Heart left ventricle (tissue), 16 donors: ENCODE results near the gene RWDD1. TPM values are rescaled to one million over a fixed set of nuclear protein-coding genes. Genes with fewer than 3 reads are reported as not detected.

Experiments
- ATAC-seq, 4 donors: fragments of 200-7000 bp; cut with Tn5 transposase; one replicate each; pipeline ENCODE4 v1.9.1; 2020 to 2022; ENCODE audit warnings: moderate library complexity in 4 of 4, mild to moderate bottlenecking in 3 of 4, moderate number of reproducible peaks in 1 of 4
- DNase-seq, 5 donors: peaks; one replicate each; pipeline ENCODE4 v3.0.0-alpha.2; 2020
- H3K27ac ChIP-seq, 12 donors: fragments of 200-600 bp; sonication (generic) in 4 of 12; one replicate each; pipeline versions ENCODE4 v1.5.0 to v1.8.0; 2016 to 2022; ENCODE audit warnings: mild to moderate bottlenecking in 2 of 12
- H3K27me3 ChIP-seq, 9 donors: fragments of 200-600 bp; sonication (generic) in 2 of 9; one replicate each; pipeline versions ENCODE4 v1.5.1 to v1.8.0; 2016 to 2022; ENCODE audit warnings: mild to moderate bottlenecking in 3 of 9
- H3K36me3 ChIP-seq, 9 donors: fragments of 200-600 bp; sonication (generic) in 2 of 9; one replicate each; pipeline versions ENCODE4 v1.5.0 to v1.8.0; 2018 to 2022; ENCODE audit warnings: mild to moderate bottlenecking in 2 of 9
- H3K4me1 ChIP-seq, 12 donors: fragments of 200-600 bp; sonication (generic) in 4 of 12; one replicate each; pipeline versions ENCODE4 v1.5.0 to v1.8.0; 2016 to 2022; ENCODE audit warnings: mild to moderate bottlenecking in 3 of 12
- H3K4me3 ChIP-seq, 12 donors: fragments of 200-600 bp; sonication (generic) in 4 of 12; one replicate each; pipeline versions ENCODE4 v1.5.0 to v1.8.0; 2017 to 2022; ENCODE audit warnings: mild to moderate bottlenecking in 9 of 12, moderate library complexity in 4 of 12
- H3K9me3 ChIP-seq, 12 donors: fragments of 200-600 bp; sonication (generic) in 4 of 12; one replicate each; pipeline versions ENCODE4 v1.5.0 to v1.8.0; 2016 to 2022; ENCODE audit warnings: mild to moderate bottlenecking in 1 of 12
- POLR2A ChIP-seq, 2 donors: fragments of 450-650 bp; IDR thresholded peaks; one replicate each; pipeline ENCODE4 v1.6.1; 2017; ENCODE audit warnings: antibody characterized with exemption in 2 of 2, mild to moderate bottlenecking in 2 of 2, moderate library complexity in 2 of 2
- WGBS, 4 donors: extraction: QIAGEN DNeasy Blood & Tissue Kit in 2 of 4; methylation state at CpG; one replicate each; pipeline versions ENCODE4 v1.1.5 to v1.1.7; 2013 to 2018; 5-methylcytosine and 5-hydroxymethylcytosine counted together
- intact Hi-C, 10 donors: fragments of 100-400 bp; cut with DNase I; formaldehyde crosslinking; loops; one replicate each; pipeline versions ENCODE4 v1.11.1 to v1.14.2; 2022
- polyA plus RNA-seq, 2 donors: library from polyadenylated mRNA; stranded (reverse); fragments of 200-250 nt; gene quantifications; one replicate each; pipeline ENCODE4 v1.2.3, GENCODE V29; 2013
- total RNA-seq, 9 donors: library from RNA; depleted of rRNA in 2 of 9; stranded (reverse); fragments of >200 nt in 2 of 9; fragmentation: NEBNext Ultra II Directional in 3 of 9; extraction: Animal tissue kit (Norgen Biotek cat#: 25700) in 3 of 9; gene quantifications; one replicate each; pipeline versions ENCODE4 v1.1.0 to v1.2.4, GENCODE V29; 2016 to 2023
- TF ChIP-seq, protein P1 (sequence below), 12 donors: fragments of 200-600 bp; sonication (generic) in 4 of 12; IDR thresholded peaks; one replicate each; pipeline versions ENCODE4 v1.5.0 to v1.8.0; 2018 to 2022; ENCODE audit warnings: antibody characterized with exemption in 12 of 12, mild to moderate bottlenecking in 5 of 12
- donor health status: ischemic (EF 13 %, LVEDD 7.1; RV severe dilation, severe dysfunction).
- donor health status: healthy with polysubstance abuse.
- donor health status: DM: no; HTN: yes; CAD: no.
- donor health status: DM: no; HTN: no; CAD: no.
- donor health status: ischemic (EF 25% LVEDD 6.9; RV normal size, moderate dysfunction).
- donor health status: ischemic (EF 25% LVEDD 5.7; RV mildly dilated, moderate dysfunction).
- donor health status: healthy.
- donor health status: DM: yes; HTN: yes; CAD: no.
- donor health status: ischemic (EF 35%, LVEDD 5.7; RV mildly dilated, moderate dysfunction).
- donor health status: nonischemic (EF 11% LVEDD 7.7; RV severe dilation, severe dysfunction).
- donor health status: DM: yes; HTN: yes; CAD: no.
- donor health status: PGD.
- donor health status: ischemic (EF 29% LVEDD 5.4; RV normal size, mild dysfunction).
- donor health status: nonischemic (EF 23%, LVEDD 6.1; RV moderate dilation, normal function).

Gene RWDD1
- total and polyA plus RNA-seq, 11 donors = 35.9 to 124 (median 52.2) TPM

DNA sequence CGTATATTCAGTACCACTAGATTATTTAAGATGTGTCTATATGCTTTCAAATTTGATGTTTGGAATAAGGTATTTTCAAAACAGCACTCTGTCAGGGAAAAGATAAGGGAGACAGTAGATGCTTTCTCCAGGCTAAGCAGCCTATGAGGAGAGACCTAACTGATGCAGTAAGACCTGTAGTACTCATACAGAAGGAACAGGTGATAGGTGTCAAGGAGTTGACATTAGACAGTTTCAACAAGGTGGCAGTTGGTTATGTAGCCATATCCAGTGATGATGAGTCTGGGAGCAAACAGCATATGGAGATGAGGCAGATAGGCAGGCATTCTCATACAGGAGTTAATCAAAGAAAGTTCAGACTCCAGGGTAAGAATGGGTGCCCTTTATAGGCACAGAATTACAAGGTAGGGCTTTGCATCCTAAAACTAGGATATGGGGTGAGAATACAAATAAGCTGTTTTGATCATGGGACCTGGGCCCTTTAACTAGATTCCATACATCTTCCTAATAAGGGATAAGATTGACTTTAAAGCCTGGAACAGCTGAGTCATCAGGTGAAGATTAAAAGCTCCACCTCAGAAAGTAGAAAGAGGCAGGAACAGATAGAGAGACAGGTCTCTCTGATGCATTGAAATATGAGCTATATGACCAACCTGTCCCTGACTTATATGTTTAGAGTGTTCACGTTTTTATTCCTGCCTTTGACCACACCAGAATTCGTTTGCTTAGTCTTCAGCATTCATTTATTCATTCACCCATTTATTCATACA lies 52.9 kb downstream of the RWDD1 start:
- no peaks in the 10 kb centered on the region for H3K9me3 ChIP-seq
- intact Hi-C loops = no loop called here
- H3K36me3 ChIP-seq = no peaks in the 10 kb centered on the region
- TF ChIP-seq, protein P1, sequence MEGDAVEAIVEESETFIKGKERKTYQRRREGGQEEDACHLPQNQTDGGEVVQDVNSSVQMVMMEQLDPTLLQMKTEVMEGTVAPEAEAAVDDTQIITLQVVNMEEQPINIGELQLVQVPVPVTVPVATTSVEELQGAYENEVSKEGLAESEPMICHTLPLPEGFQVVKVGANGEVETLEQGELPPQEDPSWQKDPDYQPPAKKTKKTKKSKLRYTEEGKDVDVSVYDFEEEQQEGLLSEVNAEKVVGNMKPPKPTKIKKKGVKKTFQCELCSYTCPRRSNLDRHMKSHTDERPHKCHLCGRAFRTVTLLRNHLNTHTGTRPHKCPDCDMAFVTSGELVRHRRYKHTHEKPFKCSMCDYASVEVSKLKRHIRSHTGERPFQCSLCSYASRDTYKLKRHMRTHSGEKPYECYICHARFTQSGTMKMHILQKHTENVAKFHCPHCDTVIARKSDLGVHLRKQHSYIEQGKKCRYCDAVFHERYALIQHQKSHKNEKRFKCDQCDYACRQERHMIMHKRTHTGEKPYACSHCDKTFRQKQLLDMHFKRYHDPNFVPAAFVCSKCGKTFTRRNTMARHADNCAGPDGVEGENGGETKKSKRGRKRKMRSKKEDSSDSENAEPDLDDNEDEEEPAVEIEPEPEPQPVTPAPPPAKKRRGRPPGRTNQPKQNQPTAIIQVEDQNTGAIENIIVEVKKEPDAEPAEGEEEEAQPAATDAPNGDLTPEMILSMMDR (IDR thresholded peaks at IDR 0.05) = no peak
- TF ChIP-seq POLR2A (IDR thresholded peaks at IDR 0.05) = no peak
- no peak overlapping the region for H3K27ac ChIP-seq
- no peaks in the 10 kb centered on the region for H3K27me3 ChIP-seq
- H3K4me1 ChIP-seq = no peaks in the 10 kb centered on the region
- no peak overlapping the region for H3K4me3 ChIP-seq
- no peak for ATAC-seq
- 60 to 73% (median 66%) methylated on average over 3 of the region's 3 CpGs for WGBS, 4 donors
- DNase-seq = no peak

DNA sequence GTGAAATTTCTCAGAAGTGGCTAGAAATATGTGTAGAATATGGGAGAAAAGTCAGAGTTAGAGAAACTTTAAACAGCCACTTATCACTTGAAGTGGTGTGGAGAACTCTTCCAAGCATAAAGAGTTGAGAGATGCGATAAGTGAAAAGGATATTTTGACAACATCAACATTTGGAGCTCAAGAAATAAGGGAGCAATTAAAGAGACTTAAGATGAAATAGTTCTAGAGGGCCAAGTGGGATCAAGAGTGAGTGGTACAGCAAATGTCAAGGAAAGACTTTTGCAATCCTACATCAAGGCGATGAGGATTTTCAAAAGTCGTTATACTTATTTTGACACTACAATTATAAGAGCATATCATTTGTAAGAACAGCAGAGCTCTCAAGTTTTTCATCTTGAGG lies 54.6 kb downstream of the RWDD1 start:
- no peaks in the 10 kb centered on the region for H3K4me1 ChIP-seq
- no peak overlapping the region for H3K27ac ChIP-seq
- H3K4me3 ChIP-seq = no peak overlapping the region
- 95 to 97% (median 96%) methylated on average over 3 of the region's 3 CpGs for WGBS, 4 donors
- intact Hi-C loops = no loop called here
- no peaks in the 10 kb centered on the region for H3K27me3 ChIP-seq
- no peaks in the 10 kb centered on the region for H3K9me3 ChIP-seq
- DNase-seq (no peak), ATAC-seq (no peak)
- TF ChIP-seq, protein P1 (IDR thresholded peaks at IDR 0.05) = no peak
- TF ChIP-seq POLR2A (IDR thresholded peaks at IDR 0.05) = no peak
- no peaks in the 10 kb centered on the region for H3K36me3 ChIP-seq

DNA sequence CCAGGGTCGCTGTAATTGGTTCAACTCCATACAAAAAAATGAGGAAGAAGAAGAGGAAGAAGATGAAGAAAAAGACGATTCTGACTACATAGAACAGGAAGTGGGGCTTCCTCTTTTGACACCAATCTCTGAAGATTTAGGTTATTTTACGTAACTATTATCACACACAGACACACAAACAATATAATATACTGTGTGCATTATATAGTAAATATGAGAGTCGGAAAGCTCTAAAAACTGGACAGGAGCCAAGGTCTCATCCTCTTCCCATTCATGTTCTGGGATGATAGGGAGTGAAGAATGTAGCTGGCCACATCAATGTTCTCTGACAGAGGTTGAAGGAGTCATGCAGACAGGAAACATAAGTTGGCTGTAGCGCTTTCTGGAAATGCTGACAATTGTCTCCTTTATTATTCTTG lies 58.3 kb downstream of the RWDD1 start:
- intact Hi-C loops = no loop called here
- Histone ChIP-seq H3K4me3 (no peak overlapping the region), H3K4me1 (no peaks in the 10 kb centered on the region), H3K27ac (no peak overlapping the region), H3K36me3 (peaks cover 0 to 27% (median 15%) of the 10 kb centered on the region in 9 donors), H3K27me3 (no peaks in the 10 kb centered on the region), H3K9me3 (no peaks in the 10 kb centered on the region)
- TF ChIP-seq POLR2A (IDR thresholded peaks at IDR 0.05) = no peak
- TF ChIP-seq, protein P1 (IDR thresholded peaks at IDR 0.05) = no peak
- no peak for ATAC-seq
- DNase-seq = no peak
- WGBS, 4 donors = 51 to 65% (median 59%) methylated on average over 5 of the region's 5 CpGs

DNA sequence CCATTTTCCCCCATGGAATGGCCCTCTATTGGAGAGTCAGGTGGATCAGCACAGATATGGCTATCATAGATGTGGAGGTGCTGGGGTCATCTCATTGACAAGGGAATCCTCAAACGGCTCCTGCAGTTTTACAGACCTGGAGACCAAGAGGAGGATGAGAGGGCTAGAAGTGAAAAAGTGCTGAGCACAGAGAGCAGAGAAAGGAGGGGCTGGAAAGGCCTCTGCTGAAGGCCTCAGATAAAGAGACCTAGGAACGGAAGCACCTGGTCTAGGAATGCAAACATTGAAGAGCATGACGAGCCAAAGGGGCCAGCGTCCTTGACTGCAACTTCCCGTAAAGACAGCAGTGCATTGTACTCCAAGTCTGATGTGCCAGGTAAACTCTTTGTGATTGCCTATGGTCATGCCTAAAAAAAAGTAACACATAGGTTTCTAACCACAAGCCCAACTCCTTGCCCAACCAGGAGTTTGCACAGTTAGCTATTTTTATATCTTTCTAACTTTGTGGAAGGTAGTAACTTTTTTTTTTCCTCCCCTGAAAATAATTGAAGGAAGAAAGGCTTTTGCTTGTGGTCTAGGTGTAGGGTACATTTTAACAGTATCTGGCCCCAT lies 60.2 kb downstream of the RWDD1 start:
- H3K9me3 ChIP-seq = no peaks in the 10 kb centered on the region
- no peak overlapping the region for H3K4me3 ChIP-seq
- intact Hi-C loops = no loop called here
- DNase-seq (no peak), ATAC-seq (peak in 2 of 4 donors; percentile 29 to 57)
- TF ChIP-seq, protein P1 (IDR thresholded peaks at IDR 0.05) = no peak
- TF ChIP-seq POLR2A (IDR thresholded peaks at IDR 0.05) = no peak
- H3K27me3 ChIP-seq = no peaks in the 10 kb centered on the region
- peaks cover 0 to 34% (median 20%) of the 10 kb centered on the region in 9 donors for H3K36me3 ChIP-seq
- no peaks in the 10 kb centered on the region for H3K4me1 ChIP-seq
- H3K27ac ChIP-seq = no peak overlapping the region
- WGBS, 4 donors = 46 to 61% (median 53%) methylated on average over 5 of the region's 5 CpGs
